HepG2 (cell line): ENCODE data around the gene LIPA.

Experiments used
- BCL3 ChIP-seq: sonication (generic); formaldehyde crosslinking; IDR thresholded peaks from 2 replicates; pipeline ENCODE4 v1.5.1; 2020; ENCODE audit warnings: mild to moderate bottlenecking, missing genetic modification reagents, moderate library complexity
- BRCA1 ChIP-seq: sonication (generic); formaldehyde crosslinking; IDR thresholded peaks from 2 replicates; pipeline ENCODE4 v1.4.0; 2020; ENCODE audit warnings: missing genetic modification reagents
- CEBPB ChIP-seq: IDR thresholded peaks from 2 replicates; pipeline ENCODE4 v1.6.1; 2011; ENCODE audit warnings: low read depth, low read length, improper control_type of control experiment, borderline replicate concordance
- EZH2 ChIP-seq: conservative IDR thresholded peaks from 2 replicates; pipeline ENCODE4 v1.6.1; 2012; ENCODE audit warnings: mild to moderate bottlenecking, low read depth, low read length, moderate library complexity
- FOXA3 ChIP-seq: IDR thresholded peaks from 2 replicates; pipeline ENCODE4 v1.6.1; 2016; ENCODE audit warnings: missing genetic modification reagents, missing compliant biosample characterization
- FOXM1 ChIP-seq: sonication (generic); formaldehyde crosslinking; IDR thresholded peaks from 2 replicates; pipeline ENCODE4 v1.5.0; 2020; ENCODE audit warnings: missing genetic modification reagents
- GPBP1L1 ChIP-seq: sonication (generic); formaldehyde crosslinking; IDR thresholded peaks from 2 replicates; pipeline ENCODE4 v1.5.0; 2020; ENCODE audit warnings: mild to moderate bottlenecking, missing genetic modification reagents
- MAX ChIP-seq: IDR thresholded peaks from 2 replicates; pipeline ENCODE4 v1.6.1; 2012; ENCODE audit warnings: inconsistent platforms
- POLR2A ChIP-seq, 2 experiments: IDR thresholded peaks; 2 replicates each; pipeline ENCODE4 v1.6.1; 2011; ENCODE audit warnings: low read depth in 2 of 2, low read length in 2 of 2, mild to moderate bottlenecking in 1 of 2, moderate library complexity in 1 of 2; ENCODE audit not compliant: insufficient read depth in 1 of 2
- RBM22 ChIP-seq: fragments of 200-400 bp; formaldehyde crosslinking; optimal IDR thresholded peaks from 2 replicates; pipeline ENCODE3; 2017; ENCODE audit warnings: mild to moderate bottlenecking, low read length, moderate library complexity
- SMARCC2 ChIP-seq: fragments of 450-650 bp; IDR thresholded peaks from 2 replicates; pipeline ENCODE4 v1.6.1; 2017; ENCODE audit warnings: antibody characterized with exemption, mild to moderate bottlenecking

DNA sequence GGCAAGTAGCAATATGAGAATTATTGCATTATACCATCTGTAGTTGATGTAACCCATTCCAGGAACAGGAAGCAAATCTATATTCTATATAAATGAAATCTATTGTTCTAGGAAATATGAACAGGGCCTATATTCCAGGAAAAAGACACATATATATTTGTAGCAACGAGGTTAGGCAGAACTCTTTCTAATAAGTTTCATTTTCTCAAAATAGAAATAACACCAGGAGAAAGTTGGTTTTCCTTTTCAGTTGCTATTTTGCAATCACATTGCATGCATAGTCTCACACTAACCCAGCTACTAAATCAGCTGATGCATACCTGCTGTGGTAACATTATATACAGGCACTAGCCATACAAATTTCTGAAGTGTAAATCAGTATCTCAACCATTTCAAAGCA lies 44.0 kb upstream of the LIPA start:
- TF ChIP-seq SMARCC2 (no peak), FOXM1 (CRISPR knock-in tag) (no peak), RBM22 (no peak), POLR2A (IDR thresholded peaks at IDR 0.05; ENCODE audit: insufficient read depth in 1 of 2, low read depth in 2 of 2, low read length in 2 of 2) (no peak), EZH2 (no peak), MAX (no peak), GPBP1L1 (CRISPR knock-in tag) (no peak), BCL3 (no peak), CEBPB (no peak), FOXA3 (CRISPR knock-in tag) (no peak), BRCA1 (CRISPR knock-in tag) (no peak)
